SK-N-SH (cell line): ENCODE data around the gene SCYGR1. TPM values are rescaled to one million over a fixed set of nuclear protein-coding genes. Genes with fewer than 3 reads are reported as not detected.

ENCODE experiments used
- CTCF ChIA-PET: fragments of 300-600, 350-600 bp; formaldehyde crosslinking; extraction: SDS; loops from one replicate; lab custom pipeline; 2021; lab: Yijun Ruan, JAX
- POLR2A ChIA-PET: fragments of 350-600 bp; sonication (Branson Sonifier 250); formaldehyde crosslinking; extraction: SDS; loops from one replicate; lab custom pipeline; 2020; ENCODE audit warnings: antibody characterized with exemption, inconsistent platforms; lab: Yijun Ruan, JAX
- DNase-seq: peaks from one replicate; pipeline ENCODE4 v3.0.0; 2012
- H2AFZ ChIP-seq: fragments of 200-600 bp; sonication (generic); 2 replicates; pipeline ENCODE4 v1.8.1; 2016; ENCODE audit warnings: antibody characterized with exemption, mild to moderate bottlenecking, low read depth
- H3F3A ChIP-seq: fragments of 200-600 bp; sonication (generic); replicated peaks from 2 replicates; pipeline ENCODE3; 2016; ENCODE audit warnings: antibody characterized with exemption, mild to moderate bottlenecking; ENCODE audit not compliant: insufficient read depth
- H3K27ac ChIP-seq, 2 experiments: fragments of 200-500 bp in 1 of 2; fragments of 200-600 bp in 1 of 2; sonication (Bioruptor generic) in 1 of 2; sonication (generic), shearing (Covaris generic) in 1 of 2; 2 replicates each; pipeline versions ENCODE4 v1.5.1 to v1.6.1; 2014 to 2016; ENCODE audit warnings: low read depth in 2 of 2, inconsistent platforms in 1 of 2, low read length in 1 of 2, mild to moderate bottlenecking in 1 of 2, mixed read lengths in 1 of 2
- H3K27me3 ChIP-seq: fragments of 200-600 bp; sonication (generic), shearing (Covaris generic); 2 replicates; pipeline ENCODE4 v1.6.1; 2016; ENCODE audit warnings: mixed run types; ENCODE audit not compliant: insufficient read depth
- H3K36me3 ChIP-seq, 2 experiments: fragments of 200-500 bp in 1 of 2; fragments of 200-600 bp in 1 of 2; sonication (Bioruptor generic) in 1 of 2; sonication (generic) in 1 of 2; replicated peaks in 1 of 2; 2 replicates each; pipeline versions ENCODE3 to v1.5.1; 2014 to 2016; ENCODE audit warnings: low read length in 1 of 2, mild to moderate bottlenecking in 1 of 2; ENCODE audit not compliant: insufficient read depth in 2 of 2, control insufficient read depth in 1 of 2
- H3K4me1 ChIP-seq, 2 experiments: fragments of 200-500 bp in 1 of 2; fragments of 200-600 bp in 1 of 2; sonication (Bioruptor generic) in 1 of 2; sonication (generic), shearing (Covaris generic) in 1 of 2; 2 replicates each; pipeline versions ENCODE4 v1.5.1 to v1.6.1; 2014 to 2016; ENCODE audit warnings: low read depth in 1 of 2, low read length in 1 of 2, mixed run types in 1 of 2; ENCODE audit not compliant: insufficient read depth in 2 of 2, control insufficient read depth in 1 of 2
- H3K4me2 ChIP-seq: fragments of 200-600 bp; sonication (generic), shearing (Covaris generic); 2 replicates; pipeline ENCODE4 v1.6.1; 2017; ENCODE audit warnings: mixed run types
- H3K4me3 ChIP-seq, 2 experiments: fragments of 200-500 bp in 1 of 2; fragments of 200-600 bp in 1 of 2; sonication (Bioruptor generic) in 1 of 2; sonication (generic), shearing (Covaris generic) in 1 of 2; 2 replicates each; pipeline versions ENCODE4 v1.5.1 to v1.8.1; 2014 to 2016; ENCODE audit warnings: low read depth in 2 of 2, inconsistent platforms in 1 of 2, low read length in 1 of 2, mild to moderate bottlenecking in 1 of 2, mixed read lengths in 1 of 2, moderate library complexity in 1 of 2
- H3K79me2 ChIP-seq: fragments of 200-600 bp; sonication (generic); 2 replicates; pipeline ENCODE4 v1.8.1; 2017; ENCODE audit warnings: mild to moderate bottlenecking; ENCODE audit not compliant: insufficient read depth
- H3K9ac ChIP-seq: fragments of 200-600 bp; sonication (generic); 2 replicates; pipeline ENCODE4 v1.6.1; 2017; ENCODE audit warnings: mixed run types
- H3K9me2 ChIP-seq: fragments of 200-600 bp; sonication (generic); 2 replicates; pipeline ENCODE4 v1.6.1; 2017; ENCODE audit warnings: mixed run types
- H3K9me3 ChIP-seq: fragments of 200-600 bp; sonication (generic); 2 replicates; pipeline ENCODE4 v1.6.1; 2017; ENCODE audit warnings: mixed run types, mild to moderate bottlenecking, moderate library complexity
- H4K20me1 ChIP-seq: fragments of 200-600 bp; sonication (generic); 2 replicates; pipeline ENCODE4 v1.6.1; 2017; ENCODE audit warnings: mild to moderate bottlenecking, mixed run types; ENCODE audit not compliant: insufficient read depth
- ELF1 ChIP-seq: IDR thresholded peaks from 2 replicates; pipeline ENCODE4 v1.4.0; 2012
- EZH2phosphoT487 ChIP-seq: fragments of 200-600 bp; sonication (generic); IDR thresholded peaks from 2 replicates; pipeline ENCODE4 v1.6.1; 2017; ENCODE audit warnings: low read depth, mixed run types, mild to moderate bottlenecking, antibody characterized with exemption, moderate library complexity, borderline replicate concordance
- FOSL2 ChIP-seq: IDR thresholded peaks from 2 replicates; pipeline ENCODE4 v1.4.0; 2012; ENCODE audit warnings: low read depth, mild to moderate bottlenecking, moderate library complexity, borderline replicate concordance
- FOXM1 ChIP-seq: IDR thresholded peaks from 2 replicates; pipeline ENCODE4 v1.4.0; 2012; ENCODE audit warnings: low read depth, mild to moderate bottlenecking
- GATA2 ChIP-seq: sonication (generic); formaldehyde crosslinking; IDR thresholded peaks from 2 replicates; pipeline ENCODE4 v1.5.0; 2020; ENCODE audit warnings: mild to moderate bottlenecking, missing genetic modification reagents
- MEF2A ChIP-seq: IDR thresholded peaks from 2 replicates; pipeline ENCODE4 v1.4.0; 2012; ENCODE audit warnings: low read depth, borderline replicate concordance
- REST ChIP-seq: IDR thresholded peaks from 2 replicates; pipeline ENCODE4 v1.6.1; 2012; ENCODE audit warnings: mild to moderate bottlenecking, low read depth, low read length, moderate library complexity
- SMC3 ChIP-seq: IDR thresholded peaks from 2 replicates; pipeline ENCODE4 v1.6.1; 2012; ENCODE audit warnings: low read depth, low read length, improper control_type of control experiment
- TAF1 ChIP-seq: IDR thresholded peaks from 2 replicates; pipeline ENCODE4 v1.6.1; 2012; ENCODE audit warnings: low read depth, mild to moderate bottlenecking, low read length, moderate library complexity, borderline replicate concordance
- USF1 ChIP-seq: IDR thresholded peaks from 2 replicates; pipeline ENCODE4 v1.4.0; 2012; ENCODE audit warnings: low read depth, borderline replicate concordance
- USF2 ChIP-seq: fragments of 150-350 bp; IDR thresholded peaks from 2 replicates; pipeline ENCODE4 v1.6.1; 2017; ENCODE audit warnings: antibody characterized with exemption, low read length, low read depth, borderline replicate concordance
- WGBS: methylation state at CpG from one replicate; pipeline ENCODE4 v1.1.6; 2017; ENCODE audit warnings: low lambda C conversion rate; 5-methylcytosine and 5-hydroxymethylcytosine counted together
- polyA plus RNA-seq, 3 experiments: library from polyadenylated mRNA; depleted of rRNA; stranded (reverse); fragments of >200 nt; gene quantifications; 2 replicates each; pipeline ENCODE4 v1.2.3, GENCODE V29; 2012

SCYGR1 gene
- polyA plus RNA-seq, 1 of the 3 experiments (the other 2 are of a cell fraction), result not detected

- TF ChIP-seq REST, result no peak
- no peak for TF ChIP-seq ELF1
- no peak for TF ChIP-seq GATA2 (CRISPR knock-in tag)
- TF ChIP-seq SMC3, result no peak
- no peak for TF ChIP-seq FOXM1
- TF ChIP-seq MEF2A, result no peak
- no peak for TF ChIP-seq EZH2phosphoT487
Observed at GRCh38 chr2:227402321-227402720, 14.6 kb upstream of the SCYGR1 start (continued).

- Histone ChIP-seq H3K9ac (no peak overlapping the region), H3K27me3 (no peaks in the 10 kb centered on the region), H2AFZ (no peak overlapping the region), H3K27ac (no peak overlapping the region), H3F3A (peaks cover 4% of the 10 kb centered on the region), H3K4me2 (no peak overlapping the region), H4K20me1 (no peaks in the 10 kb centered on the region), H3K9me3 (no peaks in the 10 kb centered on the region), H3K9me2 (no peaks in the 10 kb centered on the region), H3K36me3 (no peaks in the 10 kb centered on the region), H3K4me1 (peaks cover 3 to 4% of the 10 kb centered on the region in 2 experiments; a peak in 2 of 4 replicates), H3K4me3 (no peak overlapping the region), H3K79me2 (no peaks in the 10 kb centered on the region)
- WGBS, result 63% methylated on average over 2 of the region's 2 CpGs
- TF ChIP-seq TAF1, result no peak
- TF ChIP-seq USF2, result no peak
- TF ChIP-seq USF1, result no peak
- TF ChIP-seq FOSL2, result no peak
- ChIA-PET POLR2A (no interaction called here), CTCF (interaction anchor here (0.6 to 1.7 kb wide), 2 partner anchors 43 to 364 kb away, joined by 3 to 6 read pairs; no protein-coding TSS in a partner anchor)
- no peak for DNase-seq
Observed at GRCh38 chr2:227401550-227401949, 13.8 kb upstream of the SCYGR1 start.
